Measurements from ENCODE around the gene FAM3A. TPM values are rescaled to one million over a fixed set of nuclear protein-coding genes. Genes with fewer than 3 reads are reported as not detected.

FAM3A gene
- polyA plus RNA-seq, 3 donors, result 48.9 to 61.5 (median 49.3) TPM

GRCh38 chrX:154469880-154470279 lies 46.2 kb downstream of the FAM3A start:
- H3K27ac ChIP-seq (ENCODE audit: low read depth, low read length), result no peak overlapping the region
- WGBS, 3 donors, result 94% methylated on average over 12 to 18 of the region's 18 CpGs

- H3K27ac ChIP-seq (ENCODE audit: low read depth, low read length), result no peak overlapping the region
- WGBS, 3 donors, result 89 to 90% (median 89%) methylated on average over 4 to 9 of the region's 9 CpGs
These were observed 46.9 kb downstream of the FAM3A start for GRCh38 chrX:154469114-154469513.

DNA sequence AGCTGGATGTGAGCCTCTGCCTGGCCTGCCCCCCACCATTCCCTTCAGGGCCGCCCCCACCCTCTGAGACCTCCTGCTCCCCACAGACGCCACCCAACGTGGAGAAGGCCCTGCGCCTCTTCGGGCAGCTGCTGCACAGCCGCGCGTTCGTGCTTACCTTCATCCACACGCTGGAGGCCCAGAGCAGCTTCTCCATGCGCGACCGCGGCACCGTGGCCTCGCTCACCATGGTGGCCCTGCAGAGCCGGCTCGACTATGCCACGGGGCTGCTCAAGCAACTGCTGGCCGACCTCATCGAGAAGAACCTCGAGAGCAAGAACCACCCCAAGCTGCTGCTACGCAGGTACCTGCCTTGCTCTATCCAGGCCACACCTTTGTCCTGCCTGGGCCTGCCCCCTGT lies 47.8 kb downstream of the FAM3A start:
- no peak overlapping the region for H3K27ac ChIP-seq (ENCODE audit: low read depth, low read length)
- 95% methylated on average over 13 to 23 of the region's 23 CpGs for WGBS, 3 donors

DNA sequence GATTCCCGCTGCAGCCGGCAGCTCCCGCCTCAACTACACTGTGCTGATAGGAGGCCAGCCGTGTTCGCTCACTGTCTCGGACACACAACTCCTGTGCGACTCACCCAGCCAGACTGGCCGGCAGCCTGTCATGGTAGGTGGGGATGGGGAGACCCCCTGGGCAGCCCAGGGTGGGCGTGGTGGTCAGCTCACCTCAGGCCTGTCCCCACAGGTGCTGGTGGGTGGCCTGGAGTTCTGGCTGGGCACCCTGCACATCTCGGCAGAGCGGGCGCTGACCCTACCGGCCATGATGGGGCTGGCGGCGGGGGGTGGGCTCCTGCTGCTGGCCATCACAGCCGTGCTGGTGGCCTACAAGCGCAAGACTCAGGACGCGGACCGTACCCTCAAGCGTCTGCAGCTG lies 48.5 kb downstream of the FAM3A start:
- 95 to 99% (median 96%) methylated on average over 10 to 21 of the region's 21 CpGs for WGBS, 3 donors
- no peak overlapping the region for H3K27ac ChIP-seq (ENCODE audit: low read depth, low read length)

DNA sequence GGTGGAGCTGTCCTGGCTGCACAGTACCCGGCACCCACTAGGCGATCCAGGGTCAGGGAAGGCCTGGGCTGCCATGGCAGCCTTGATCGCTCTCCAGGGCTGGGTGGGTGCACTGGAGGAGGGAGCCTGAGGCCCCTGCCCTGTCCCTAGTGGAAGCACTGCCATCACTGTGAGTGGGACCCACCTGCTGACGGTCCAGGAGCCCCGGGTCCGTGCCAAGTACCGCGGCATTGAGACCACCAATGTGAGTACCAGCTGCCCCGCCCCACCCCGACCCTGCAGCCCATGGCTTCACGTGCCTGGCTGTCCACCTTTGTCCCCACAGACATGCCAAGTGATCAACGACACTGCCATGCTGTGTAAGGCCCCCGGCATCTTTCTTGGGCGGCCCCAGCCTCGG lies 49.1 kb downstream of the FAM3A start:
- 92 to 100% (median 94%) methylated on average over 7 to 15 of the region's 15 CpGs for WGBS, 3 donors

DNA sequence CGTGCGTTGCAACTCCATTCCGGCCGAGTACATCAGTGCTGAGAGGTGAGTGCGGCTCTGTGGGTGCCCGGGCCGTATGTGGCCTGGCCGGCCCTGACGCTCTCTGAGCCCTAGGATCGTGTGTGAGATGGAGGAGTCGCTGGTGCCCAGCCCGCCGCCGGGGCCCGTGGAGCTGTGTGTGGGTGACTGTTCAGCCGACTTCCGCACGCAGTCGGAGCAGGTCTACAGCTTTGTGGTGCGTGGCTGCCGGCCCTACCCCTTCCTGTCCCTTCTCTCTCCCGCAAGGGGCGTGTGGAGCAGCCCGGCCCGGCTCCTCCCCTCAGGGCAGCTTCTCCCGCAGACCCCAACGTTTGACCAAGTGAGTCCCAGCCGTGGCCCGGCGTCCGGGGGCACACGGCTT lies 50.0 kb downstream of the FAM3A start:
- no peak overlapping the region for H3K27ac ChIP-seq (ENCODE audit: low read depth, low read length)
- WGBS, 3 donors, result 93 to 94% (median 94%) methylated on average over 19 to 32 of the region's 32 CpGs

More for the DNA sequence above, 49.1 kb downstream of the FAM3A start:
- H3K27ac ChIP-seq (ENCODE audit: low read depth, low read length), result no peak overlapping the region

GRCh38 chrX:154465601-154466000 lies 50.4 kb downstream of the FAM3A start:
- WGBS, 3 donors, result 91 to 95% (median 95%) methylated on average over 9 to 14 of the region's 14 CpGs
- H3K27ac ChIP-seq (ENCODE audit: low read depth, low read length), result no peak overlapping the region

- no peak overlapping the region for H3K27ac ChIP-seq (ENCODE audit: low read depth, low read length)
- WGBS, 3 donors, result 91 to 97% (median 93%) methylated on average over 18 to 28 of the region's 28 CpGs
These were observed 51.1 kb downstream of the FAM3A start for GRCh38 chrX:154464806-154465365.

DNA sequence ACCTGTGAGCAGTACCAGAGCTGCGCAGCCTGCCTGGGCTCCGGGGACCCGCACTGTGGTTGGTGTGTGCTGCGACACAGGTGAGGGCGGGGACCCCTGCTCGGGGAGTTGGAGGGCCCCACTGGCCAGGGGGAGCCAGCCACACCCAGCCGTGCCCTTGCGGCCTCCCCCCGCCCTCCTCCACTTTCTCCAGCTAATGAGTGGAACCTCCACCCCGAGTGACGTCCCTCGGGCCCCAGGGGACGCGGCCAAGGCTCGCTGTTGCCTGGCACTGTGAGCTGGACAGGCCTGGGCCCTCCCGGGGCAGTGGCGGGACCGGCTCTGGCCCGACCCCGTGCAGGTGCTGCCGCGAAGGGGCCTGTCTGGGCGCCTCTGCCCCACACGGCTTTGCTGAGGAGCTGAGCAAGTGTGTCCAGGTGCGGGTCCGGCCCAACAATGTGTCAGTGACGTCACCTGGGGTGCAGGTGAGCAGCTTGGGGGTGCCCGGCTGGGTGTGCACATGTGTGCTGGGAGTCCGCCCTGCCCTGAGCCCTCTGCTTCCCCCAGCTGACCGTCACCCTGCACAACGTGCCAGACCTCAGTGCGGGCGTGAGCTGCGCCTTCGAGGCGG lies 52.3 kb downstream of the FAM3A start:
- no peak overlapping the region for H3K27ac ChIP-seq (ENCODE audit: low read depth, low read length)
- 91 to 94% (median 94%) methylated on average over 19 to 36 of the region's 36 CpGs for WGBS, 3 donors

GRCh38 chrX:154462396-154462795 lies 53.6 kb downstream of the FAM3A start:
- 82 to 90% (median 83%) methylated on average over 2 to 8 of the region's 8 CpGs for WGBS, 3 donors

GRCh38 chrX:154460326-154460725 lies 55.7 kb downstream of the FAM3A start:
- no peak overlapping the region for H3K27ac ChIP-seq (ENCODE audit: low read depth, low read length)
- 86 to 90% (median 86%) methylated on average over 17 to 26 of the region's 26 CpGs for WGBS, 3 donors

More at GRCh38 chrX:154462396-154462795, 53.6 kb downstream of the FAM3A start:
- no peak overlapping the region for H3K27ac ChIP-seq (ENCODE audit: low read depth, low read length)

- WGBS, 3 donors, result 63 to 80% (median 66%) methylated on average over 5 to 14 of the region's 14 CpGs
- H3K27ac ChIP-seq (ENCODE audit: low read depth, low read length), result no peak overlapping the region
These were observed 56.2 kb downstream of the FAM3A start for GRCh38 chrX:154459832-154460231.

DNA sequence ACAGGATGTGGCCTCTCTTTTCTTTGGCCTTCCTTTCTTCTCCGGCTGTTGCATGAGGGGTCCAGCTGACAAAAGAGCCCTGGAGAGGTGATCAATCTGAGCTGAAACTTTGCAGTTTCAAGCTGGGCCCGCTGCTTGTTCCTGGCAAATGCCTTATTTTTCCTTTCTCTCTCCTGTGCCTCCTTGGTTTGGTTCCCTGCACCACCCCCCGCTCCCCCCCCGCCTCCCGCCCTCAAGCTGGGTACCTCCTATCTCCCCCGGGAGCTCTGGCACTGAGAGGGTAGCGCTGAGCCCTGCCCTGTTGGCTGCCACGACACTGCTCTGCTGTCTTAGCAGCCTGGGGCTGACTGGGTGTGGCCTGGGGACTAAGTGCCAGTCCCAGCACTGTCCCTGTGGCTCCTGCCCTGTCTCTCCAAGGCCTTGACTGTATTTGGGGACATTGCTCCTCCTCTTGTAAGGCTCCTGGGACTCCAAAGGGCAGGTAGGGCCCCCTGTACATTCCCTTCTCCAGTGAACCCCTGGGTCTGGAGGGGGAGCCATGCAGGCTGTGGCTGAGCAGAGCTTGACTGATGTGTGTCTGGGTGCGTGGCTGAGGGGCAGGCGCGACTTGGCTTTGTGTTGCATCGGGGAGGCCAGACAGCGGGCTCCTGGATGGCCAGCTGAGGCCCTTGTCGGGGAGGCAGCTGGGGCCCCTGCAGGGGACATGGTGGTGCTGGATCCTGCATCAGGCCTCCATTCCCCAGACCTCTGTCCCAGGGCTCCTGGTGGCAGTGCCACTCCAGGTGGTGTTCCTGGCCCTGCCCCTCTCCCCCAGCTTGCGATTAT lies 56.9 kb downstream of the FAM3A start:
- H3K27ac ChIP-seq (ENCODE audit: low read depth, low read length), result no peak overlapping the region
- 28 to 45% (median 44%) methylated on average over 8 to 12 of the region's 15 CpGs for whole genome bisulfite sequencing, 3 donors

DNA sequence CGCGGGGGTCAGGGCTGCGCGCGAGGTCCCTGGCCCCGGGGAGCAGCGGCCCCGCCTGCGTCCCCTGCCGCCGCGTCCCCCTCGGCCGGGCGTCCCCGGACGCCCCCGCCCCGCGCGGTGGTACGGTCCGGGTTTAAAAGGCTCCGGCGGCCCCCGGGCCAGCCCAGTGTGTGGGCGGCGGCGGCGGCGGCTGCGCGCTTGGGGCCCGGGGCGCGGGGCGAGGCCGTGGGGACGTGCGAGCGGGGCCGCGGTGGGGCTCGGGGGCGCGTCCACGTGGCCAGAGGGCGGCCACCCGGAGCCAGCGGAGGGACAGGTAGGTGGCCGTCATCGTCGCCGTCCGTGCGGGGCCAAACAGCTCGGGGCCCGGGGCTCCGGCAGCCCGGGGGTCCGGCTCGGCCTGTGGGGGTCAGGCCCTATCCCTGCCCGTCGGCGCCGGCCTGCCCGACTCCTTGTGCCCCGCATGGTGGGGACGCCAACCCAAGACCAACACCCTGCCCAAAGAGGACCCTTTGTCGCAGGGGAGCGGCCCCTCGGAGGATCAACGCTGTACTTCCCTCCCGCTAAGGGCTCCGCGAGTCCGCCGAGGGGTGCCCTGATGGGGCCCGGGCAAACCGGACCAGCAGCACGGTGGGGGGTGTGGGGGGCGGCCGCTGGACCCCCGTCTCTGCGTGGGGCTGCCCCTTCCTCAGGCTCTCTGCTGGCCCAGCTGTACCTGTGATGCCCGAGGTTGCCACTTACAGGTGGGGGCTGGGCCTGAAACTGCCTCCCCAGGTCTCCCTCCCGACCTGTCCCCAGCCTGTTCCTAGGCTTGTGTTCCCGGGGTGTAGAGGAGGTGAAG lies 57.7 kb downstream of the FAM3A start, which contains the start of gene PLXNA3:
Gene PLXNA3 (plus strand): TSS at position 166 of the 838 bp plus-strand sequence. CDS start 1,903 bp downstream, outside the sequence.
- WGBS, 3 donors, result 0 to 30% (median 1%) methylated on average over 32 to 65 of the region's 88 CpGs
- H3K27ac ChIP-seq (ENCODE audit: low read depth, low read length), result no peak within 1 kb of the TSS

GRCh38 chrX:154457491-154458115 lies 58.4 kb downstream of the FAM3A start:
- 4 to 30% (median 5%) methylated on average over 22 to 60 of the region's 65 CpGs for WGBS, 3 donors
- H3K27ac ChIP-seq (ENCODE audit: low read depth, low read length), result no peak overlapping the region
